HUES6 (cell line): ENCODE measurements around the gene CARMIL1.
"Not testable (repeated sequence)": the region's sequence is repeated elsewhere in the genome, so short reads cannot be mapped to it uniquely, and the experiment has no call there.

Experiments used
- H3K27ac ChIP-seq: 2 replicates; pipeline ENCODE4 v1.7.0; 2013; ENCODE audit warnings: low read depth, mild to moderate bottlenecking, low read length, inconsistent platforms
- H3K27me3 ChIP-seq: 2 replicates; pipeline ENCODE4 v1.6.1; 2013; ENCODE audit warnings: low read length; ENCODE audit not compliant: control insufficient read depth, insufficient read depth
- H3K36me3 ChIP-seq: 2 replicates; pipeline ENCODE4 v1.6.1; 2013; ENCODE audit warnings: low read length; ENCODE audit not compliant: control insufficient read depth, insufficient read depth
- H3K4me1 ChIP-seq: 2 replicates; pipeline ENCODE4 v1.6.1; 2013; ENCODE audit warnings: low read length; ENCODE audit not compliant: control insufficient read depth, insufficient read depth
- H3K4me3 ChIP-seq: 2 replicates; pipeline ENCODE4 v1.5.1; 2013; ENCODE audit warnings: low read depth, low read length
- H3K9ac ChIP-seq: one replicate; pipeline ENCODE4 v1.6.1; 2013; ENCODE audit warnings: mild to moderate bottlenecking, low read length
- H3K9me3 ChIP-seq: 2 replicates; pipeline ENCODE4 v1.6.1; 2013; ENCODE audit warnings: low read depth, low read length; ENCODE audit not compliant: control insufficient read depth, insufficient read depth

Gene CARMIL1

DNA sequence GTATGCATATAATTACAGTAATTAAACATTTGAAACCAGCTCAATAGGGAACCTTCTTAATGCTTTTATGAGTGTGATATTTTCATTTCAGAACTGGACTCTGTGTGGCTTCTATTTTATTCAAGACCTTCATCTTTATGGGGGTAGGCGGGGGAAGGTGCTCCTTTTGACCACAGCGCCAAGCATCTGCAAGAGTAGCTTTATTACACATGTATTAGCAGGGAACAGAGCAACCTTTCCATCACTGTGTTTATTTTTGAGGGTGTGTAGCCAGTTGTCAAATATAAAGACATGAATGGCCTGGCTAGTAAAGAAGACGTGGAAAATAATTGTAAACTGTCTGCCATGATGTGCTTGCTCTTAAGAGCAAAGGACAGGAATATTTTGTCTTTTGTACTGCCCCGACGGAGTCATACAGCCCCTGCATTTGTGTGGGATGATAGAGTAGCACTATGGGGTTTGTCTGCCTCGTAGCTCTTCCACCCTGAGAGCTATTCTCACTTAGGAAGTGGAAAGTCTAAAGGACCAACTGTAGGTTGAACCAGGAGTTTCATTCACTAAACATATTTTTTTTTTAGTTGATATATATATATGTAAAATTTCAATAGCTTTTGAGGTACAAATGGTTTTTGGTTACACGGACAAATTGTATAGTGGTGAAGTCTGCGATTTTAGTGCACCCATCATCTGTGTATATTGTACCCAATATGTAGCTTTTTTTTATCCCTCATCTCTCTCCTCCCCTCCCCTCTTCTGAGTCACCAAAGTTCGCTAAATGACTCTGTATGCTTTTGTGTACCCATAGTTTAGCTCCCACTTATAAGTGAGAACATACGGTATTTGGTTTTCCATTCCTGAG is 91.2 kb downstream of the CARMIL1 start:
- Histone ChIP-seq H3K4me3 (no peak overlapping the region), H3K4me1 (peaks cover 32% of the 10 kb centered on the region), H3K9me3 (peaks cover 5% of the 10 kb centered on the region; the same call in 1 of the 2 replicates), H3K9ac (no peak overlapping the region), H3K27me3 (no peaks in the 10 kb centered on the region), H3K36me3 (no peaks in the 10 kb centered on the region), H3K27ac (no peak overlapping the region)

DNA sequence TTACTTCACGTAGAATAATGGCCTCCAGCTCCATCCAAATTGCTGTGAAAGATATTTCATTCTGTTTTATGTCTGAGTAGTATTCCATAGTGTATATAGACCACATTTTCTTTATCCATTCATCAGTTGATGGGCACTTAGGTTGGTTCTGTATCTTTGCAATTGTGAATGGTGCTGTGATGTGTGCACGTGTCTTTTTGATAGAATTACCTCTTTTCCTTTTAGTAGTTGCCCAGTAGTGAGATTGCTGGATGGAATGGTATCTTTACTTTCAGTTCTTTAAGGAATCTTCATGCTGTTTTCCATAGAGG is 91.8 kb downstream of the CARMIL1 start:
- peaks cover 32% of the 10 kb centered on the region for H3K4me1 ChIP-seq
- H3K27ac ChIP-seq, result no peak overlapping the region
- peaks cover 5% of the 10 kb centered on the region; the same call in 1 of the 2 replicates for H3K9me3 ChIP-seq
- no peak overlapping the region for H3K4me3 ChIP-seq
- no peak overlapping the region for H3K9ac ChIP-seq
- no peaks in the 10 kb centered on the region for H3K27me3 ChIP-seq
- no peaks in the 10 kb centered on the region for H3K36me3 ChIP-seq

DNA sequence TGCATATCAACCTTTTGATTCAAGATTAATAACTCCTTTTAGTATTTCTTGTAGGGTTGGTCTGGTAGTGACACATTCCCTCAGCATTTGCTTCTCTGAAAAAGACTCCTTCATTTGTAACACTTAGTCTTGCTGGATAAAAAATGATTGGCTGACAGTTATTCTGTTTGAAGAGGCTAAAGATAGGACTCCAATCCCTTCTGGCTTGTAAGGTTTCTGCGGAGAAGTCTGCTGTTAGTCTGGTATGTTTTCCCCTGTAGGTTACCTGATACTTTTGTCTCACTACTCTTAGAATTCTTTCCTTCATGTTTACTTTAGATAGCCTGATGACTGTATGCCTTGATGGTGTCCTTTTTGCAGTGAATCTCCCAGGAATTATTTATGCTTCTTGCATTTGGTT is 96.0 kb downstream of the CARMIL1 start:
- Histone ChIP-seq H3K4me3 (no peak overlapping the region), H3K27me3 (no peaks in the 10 kb centered on the region), H3K36me3 (no peaks in the 10 kb centered on the region), H3K9ac (no peak overlapping the region), H3K27ac (no peak overlapping the region), H3K4me1 (peaks cover 10% of the 10 kb centered on the region), H3K9me3 (peaks cover 5% of the 10 kb centered on the region; the same call in 1 of the 2 replicates)

DNA sequence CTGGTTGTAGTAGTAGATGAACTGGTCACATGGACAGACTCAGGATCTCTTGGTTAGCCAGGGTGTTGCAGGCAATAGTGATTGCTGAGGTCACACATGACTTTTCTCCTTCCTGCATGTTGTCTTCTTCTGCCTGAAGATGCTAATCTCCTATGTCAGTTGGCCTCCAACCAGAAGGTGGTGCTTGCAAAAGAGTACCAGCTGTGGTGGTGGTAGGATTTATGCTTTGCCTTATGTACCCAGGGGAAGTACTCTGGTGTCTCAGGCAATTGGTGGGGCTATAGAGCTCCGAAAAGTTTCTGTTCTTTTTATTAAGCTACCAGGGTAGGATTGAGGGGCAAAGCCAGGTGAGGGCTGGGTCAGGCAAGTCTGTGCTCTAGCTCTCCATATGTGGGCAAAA is 98.5 kb downstream of the CARMIL1 start:
- Histone ChIP-seq H3K36me3 (no peaks in the 10 kb centered on the region), H3K4me1 (peaks cover 10% of the 10 kb centered on the region), H3K9ac (no peak overlapping the region), H3K27ac (no peak overlapping the region), H3K27me3 (no peaks in the 10 kb centered on the region), H3K4me3 (no peak overlapping the region), H3K9me3 (peaks cover 12% of the 10 kb centered on the region; the same call in 1 of the 2 replicates)

DNA sequence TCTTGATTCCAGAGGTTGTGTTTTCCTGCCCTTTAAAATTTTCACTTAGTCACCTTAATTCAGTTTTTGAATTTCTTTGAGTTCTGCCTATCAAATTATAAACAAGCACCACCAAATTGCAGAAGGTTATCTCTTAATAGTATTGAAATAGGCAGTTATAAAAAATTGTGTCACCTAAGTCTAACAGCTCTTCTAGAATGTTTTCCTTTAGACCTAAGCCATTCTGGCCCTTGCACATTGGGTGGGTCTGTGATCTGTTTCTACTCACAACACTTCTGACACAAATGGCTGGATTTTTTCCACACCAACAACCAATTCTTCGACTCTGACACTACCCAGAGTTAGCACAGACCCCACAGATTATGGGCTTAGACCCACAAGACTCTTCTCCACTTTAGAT is 101.9 kb downstream of the CARMIL1 start:
- Histone ChIP-seq H3K9me3 (peaks cover 7% of the 10 kb centered on the region; the same call in 1 of the 2 replicates), H3K4me1 (peaks cover 10% of the 10 kb centered on the region), H3K36me3 (no peaks in the 10 kb centered on the region), H3K27ac (no peak overlapping the region), H3K4me3 (no peak overlapping the region), H3K27me3 (no peaks in the 10 kb centered on the region), H3K9ac (no peak overlapping the region)

DNA sequence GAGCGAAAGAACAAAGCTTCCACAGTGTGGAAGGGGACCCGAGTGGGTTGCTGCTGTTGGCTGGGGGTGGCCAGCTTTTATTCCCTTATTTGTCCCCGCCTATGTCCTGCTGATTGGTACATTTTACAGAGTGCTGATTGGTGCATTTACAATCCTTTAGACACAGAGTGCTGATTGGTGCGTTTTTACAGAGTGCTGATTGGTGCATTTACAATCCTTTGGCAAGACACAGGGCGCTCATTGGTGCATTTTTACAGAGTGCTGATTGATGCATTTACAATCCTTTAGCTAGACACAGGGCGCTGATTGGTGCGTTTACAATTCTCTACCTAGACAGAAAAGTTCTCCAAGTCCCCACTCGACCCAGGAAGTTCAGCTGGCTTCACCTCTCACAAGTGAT is 103.3 kb downstream of the CARMIL1 start:
- not testable (repeated sequence) for H3K36me3 ChIP-seq, H3K27me3 ChIP-seq, H3K27ac ChIP-seq, H3K9ac ChIP-seq, H3K9me3 ChIP-seq, H3K4me1 ChIP-seq, H3K4me3 ChIP-seq

DNA sequence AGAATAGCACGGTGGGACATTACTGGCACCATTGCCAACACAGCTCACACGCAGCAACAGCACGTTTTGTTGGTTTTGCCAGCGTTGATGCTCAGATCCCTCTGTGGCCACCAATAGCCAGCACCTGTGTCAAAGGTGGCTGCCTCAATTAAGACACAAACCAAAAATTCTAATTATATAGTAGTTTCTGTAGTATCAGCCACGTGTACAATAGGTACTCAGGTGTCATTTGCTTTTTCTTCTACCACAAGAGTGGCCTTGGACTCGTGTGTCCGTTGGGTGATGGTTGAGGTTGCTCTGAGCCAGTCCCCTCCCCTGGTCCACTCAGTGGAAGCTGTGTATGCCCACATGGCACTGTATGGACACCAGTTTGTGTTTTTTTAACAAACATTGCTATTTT is 105.1 kb downstream of the CARMIL1 start:
- no peak overlapping the region for H3K9ac ChIP-seq

DNA sequence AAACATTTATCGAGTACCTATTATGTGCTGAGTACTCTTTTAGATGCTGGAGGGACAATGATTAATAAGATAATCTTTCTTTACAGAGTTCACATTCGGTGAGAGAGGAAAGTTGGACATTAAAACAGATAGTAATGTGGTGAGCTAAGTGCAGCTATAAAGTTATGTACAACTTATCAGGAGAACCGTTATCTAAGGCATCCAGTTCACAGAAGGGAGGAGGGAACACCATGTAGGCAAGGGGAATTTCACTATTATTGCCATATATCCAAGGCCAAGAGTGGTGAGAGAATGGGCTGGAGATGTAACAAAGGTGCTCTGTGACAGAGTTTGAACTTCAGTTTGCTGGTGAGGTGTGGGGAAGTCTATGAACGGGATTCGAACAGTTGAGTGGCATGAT is 105.8 kb downstream of the CARMIL1 start:
- Histone ChIP-seq H3K27ac (no peak overlapping the region), H3K9me3 (peaks cover 7% of the 10 kb centered on the region; the same call in 1 of the 2 replicates), H3K27me3 (no peaks in the 10 kb centered on the region), H3K36me3 (no peaks in the 10 kb centered on the region), H3K4me1 (peaks cover 2% of the 10 kb centered on the region; the same call in 1 of the 2 replicates), H3K4me3 (no peak overlapping the region), H3K9ac (no peak overlapping the region)

More for the DNA sequence above, 105.1 kb downstream of the CARMIL1 start:
- Histone ChIP-seq H3K4me1 (peaks cover 2% of the 10 kb centered on the region; the same call in 1 of the 2 replicates), H3K4me3 (no peak overlapping the region), H3K27me3 (no peaks in the 10 kb centered on the region), H3K27ac (no peak overlapping the region), H3K36me3 (no peaks in the 10 kb centered on the region), H3K9me3 (peaks cover 7% of the 10 kb centered on the region; the same call in 1 of the 2 replicates)

DNA sequence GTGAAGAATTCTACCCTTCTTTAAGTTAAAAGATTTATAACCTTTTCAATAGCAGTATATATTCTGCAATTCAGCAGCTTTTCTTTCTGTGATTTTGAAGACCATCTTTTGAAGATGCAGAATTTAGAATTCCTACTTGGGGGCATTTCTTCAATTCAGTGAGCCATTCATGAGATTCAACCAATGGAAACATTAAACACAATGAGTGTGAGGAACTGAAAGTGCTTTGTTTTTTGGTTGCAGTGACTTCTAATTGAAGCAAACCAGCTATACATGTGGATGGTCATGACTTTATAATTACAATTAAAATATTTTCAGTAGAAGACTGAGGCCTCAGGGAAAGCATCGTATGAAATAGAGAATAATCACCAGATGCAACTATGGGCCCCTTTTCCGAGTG is 108.3 kb downstream of the CARMIL1 start:
- 0 out of 2 replicates have a peak, but pooled peaks cover under 1% of the 10 kb centered on the region for H3K9me3 ChIP-seq
- peaks cover 2% of the 10 kb centered on the region; the same call in 1 of the 2 replicates for H3K4me1 ChIP-seq
- no peak overlapping the region for H3K9ac ChIP-seq

DNA sequence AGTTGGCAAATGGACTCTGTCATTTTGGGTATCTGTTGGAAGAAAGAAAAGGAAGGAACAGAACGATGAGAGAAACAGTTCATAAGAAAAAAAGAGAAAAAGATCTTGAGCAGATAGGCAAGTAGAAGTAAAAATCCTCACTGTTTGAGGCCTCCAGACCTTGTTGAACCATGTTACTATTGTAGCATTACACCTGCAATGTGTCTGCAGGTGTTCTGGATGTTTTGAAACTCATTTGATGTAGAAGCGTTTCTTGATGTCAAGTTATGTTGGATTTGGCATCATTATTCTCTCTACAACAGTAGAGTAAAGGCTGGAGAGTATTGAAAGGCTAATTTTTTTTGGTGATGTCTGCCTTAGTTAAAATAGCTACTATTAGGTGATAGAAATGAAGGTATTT is 108.7 kb downstream of the CARMIL1 start:
- H3K9ac ChIP-seq, result no peak overlapping the region
- peaks cover 2% of the 10 kb centered on the region; the same call in 1 of the 2 replicates for H3K4me1 ChIP-seq
- H3K27ac ChIP-seq, result no peak overlapping the region
- H3K4me3 ChIP-seq, result no peak overlapping the region
- H3K36me3 ChIP-seq, result no peaks in the 10 kb centered on the region
- H3K27me3 ChIP-seq, result no peaks in the 10 kb centered on the region
- H3K9me3 ChIP-seq, result no peaks in the 10 kb centered on the region

More for the DNA sequence above, 108.3 kb downstream of the CARMIL1 start:
- no peak overlapping the region for H3K4me3 ChIP-seq
- H3K27ac ChIP-seq, result no peak overlapping the region
- H3K36me3 ChIP-seq, result no peaks in the 10 kb centered on the region
- H3K27me3 ChIP-seq, result no peaks in the 10 kb centered on the region

DNA sequence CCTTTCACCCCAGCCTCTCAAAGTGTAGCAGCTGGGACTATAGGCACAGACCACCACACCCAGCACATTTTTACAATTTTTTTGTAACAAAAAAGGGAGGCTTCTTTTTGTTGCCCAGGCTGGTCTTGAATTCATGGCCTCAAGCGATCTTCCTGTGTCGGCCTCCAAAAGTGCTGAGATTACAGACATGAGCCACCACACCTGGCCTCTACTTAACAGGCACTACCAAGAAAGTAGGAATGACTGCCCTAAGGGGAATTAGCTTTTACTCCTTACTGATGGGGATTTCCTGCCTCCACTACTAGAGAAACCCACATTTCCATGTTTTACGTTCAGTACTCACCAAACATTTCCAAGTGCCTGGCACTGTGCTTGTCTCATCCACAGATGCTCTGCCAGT is 109.6 kb downstream of the CARMIL1 start:
- no peak overlapping the region for H3K27ac ChIP-seq
- no peak overlapping the region for H3K9ac ChIP-seq
- no peaks in the 10 kb centered on the region for H3K36me3 ChIP-seq
- H3K4me1 ChIP-seq, result peaks cover 2% of the 10 kb centered on the region; the same call in 1 of the 2 replicates
- H3K27me3 ChIP-seq, result no peaks in the 10 kb centered on the region
- H3K9me3 ChIP-seq, result no peaks in the 10 kb centered on the region
- no peak overlapping the region for H3K4me3 ChIP-seq
